HepG2 (cell line): ENCODE measurements around the gene CCSER2. TPM values are rescaled to one million over a fixed set of nuclear protein-coding genes. Genes with fewer than 3 reads are reported as not detected.
A peak's percentile ranks its signal among the peaks of the same experiment; 100 is the strongest.

Experiments used
- ATM ChIP-seq: fragments of 450-650 bp; IDR thresholded peaks from 2 replicates; pipeline ENCODE4 v1.7.1; 2017; ENCODE audit warnings: mild to moderate bottlenecking, borderline replicate concordance
- EHMT2 ChIP-seq: fragments of 200-600 bp; sonication (generic); IDR thresholded peaks from 2 replicates; pipeline ENCODE4 v1.7.0; 2017; ENCODE audit warnings: antibody characterized with exemption, low read depth, low read length, borderline replicate concordance
- MED1 ChIP-seq: sonication (generic); formaldehyde crosslinking; IDR thresholded peaks from 2 replicates; pipeline ENCODE4 v1.4.0; 2020; ENCODE audit warnings: missing genetic modification reagents
- MIER3 ChIP-seq: IDR thresholded peaks from 2 replicates; pipeline ENCODE4 v1.6.1; 2016; ENCODE audit warnings: missing compliant biosample characterization, borderline replicate concordance
- POLR2G ChIP-seq: fragments of 200-400 bp; formaldehyde crosslinking; IDR thresholded peaks from 2 replicates; pipeline ENCODE4 v1.6.1; 2018; ENCODE audit warnings: mild to moderate bottlenecking, low read depth, low read length, moderate library complexity
- SMARCE1 ChIP-seq: fragments of 450-650 bp; IDR thresholded peaks from 2 replicates; pipeline ENCODE4 v1.6.1; 2017; ENCODE audit warnings: borderline replicate concordance
- SRY ChIP-seq: sonication (generic); formaldehyde crosslinking; IDR thresholded peaks from 2 replicates; pipeline ENCODE4 v1.8.0; 2022; ENCODE audit warnings: mild to moderate bottlenecking, missing genetic modification reagents
- TEAD3 ChIP-seq: optimal IDR thresholded peaks from 2 replicates; pipeline ENCODE3; 2016; ENCODE audit warnings: borderline replicate concordance
- ZBTB38 ChIP-seq: sonication (generic); formaldehyde crosslinking; IDR thresholded peaks from 2 replicates; pipeline ENCODE4 v1.5.1; 2020; ENCODE audit warnings: mild to moderate bottlenecking, missing genetic modification reagents
- ZNF138 ChIP-seq: sonication (generic); formaldehyde crosslinking; IDR thresholded peaks from 2 replicates; pipeline ENCODE4 v1.5.0; 2020; ENCODE audit warnings: mild to moderate bottlenecking, low read depth, missing genetic modification reagents
- ZNF432 ChIP-seq: sonication (generic); formaldehyde crosslinking; IDR thresholded peaks from 2 replicates; pipeline ENCODE4 v1.5.0; 2020; ENCODE audit warnings: missing genetic modification reagents, mild to moderate bottlenecking, borderline replicate concordance
- ZNF607 ChIP-seq: sonication (generic); formaldehyde crosslinking; IDR thresholded peaks from 2 replicates; pipeline ENCODE4 v1.5.1; 2020; ENCODE audit warnings: missing genetic modification reagents, mild to moderate bottlenecking, borderline replicate concordance
- ZNF616 ChIP-seq: sonication (generic); formaldehyde crosslinking; IDR thresholded peaks from 2 replicates; pipeline ENCODE4 v1.5.0; 2020; ENCODE audit warnings: low read depth, mild to moderate bottlenecking, missing genetic modification reagents
- ZNF878 ChIP-seq: sonication (generic); formaldehyde crosslinking; IDR thresholded peaks from 2 replicates; pipeline ENCODE4 v1.8.1; 2023; ENCODE audit warnings: mild to moderate bottlenecking, missing genetic modification reagents, moderate library complexity
- polyA plus RNA-seq, 8 experiments: library from polyadenylated mRNA; depleted of rRNA in 3 of 8; stranded (reverse) in 7 of 8; unstranded in 1 of 8; fragments of >200 nt; fragmentation: Illumina TruSeq in 4 of 8; extraction: Trizol in 4 of 8; gene quantifications; 2 replicates each; pipeline versions ENCODE4 v1.2.1 to v1.2.3, GENCODE V29; 2011 to 2016; ENCODE audit warnings: low read depth in 4 of 8, missing spikeins in 1 of 8, mixed read lengths in 1 of 8; ENCODE audit not compliant: insufficient read depth in 1 of 8
- total RNA-seq, 5 experiments: library from RNA; depleted of rRNA; stranded (reverse); fragments of >200 nt; fragmentation: Illumina TruSeq; extraction: Trizol; gene quantifications; 2 replicates each; pipeline ENCODE4 v1.2.3, GENCODE V29; 2016; ENCODE audit warnings: low read depth in 1 of 5
- TF ChIP-seq, protein P1 (sequence below): IDR thresholded peaks from 2 replicates; pipeline ENCODE4 v1.6.1; 2016
- TF ChIP-seq, protein P2 (sequence below): sonication (generic); formaldehyde crosslinking; IDR thresholded peaks from 2 replicates; pipeline ENCODE4 v1.5.0; 2020; ENCODE audit warnings: mild to moderate bottlenecking, missing genetic modification reagents
- TF ChIP-seq, protein P3 (sequence below), 2 experiments: sonication (generic) in 1 of 2; formaldehyde crosslinking in 1 of 2; IDR thresholded peaks; 2 replicates each; pipeline versions ENCODE4 v1.4.0 to v1.6.1; 2018 to 2020; ENCODE audit warnings: missing genetic modification reagents in 2 of 2, borderline replicate concordance in 1 of 2, low read depth in 1 of 2, mild to moderate bottlenecking in 1 of 2, missing biosample characterization in 1 of 2
- TF ChIP-seq, protein P4 (sequence below): sonication (generic); formaldehyde crosslinking; IDR thresholded peaks from 2 replicates; pipeline ENCODE4 v1.5.0; 2020; ENCODE audit warnings: missing genetic modification reagents
- TF ChIP-seq, protein P5 (sequence below): sonication (generic); formaldehyde crosslinking; IDR thresholded peaks from 2 replicates; pipeline ENCODE4 v1.5.1; 2020; ENCODE audit warnings: missing genetic modification reagents, mild to moderate bottlenecking, borderline replicate concordance
- TF ChIP-seq, protein P6 (sequence below): sonication (generic); formaldehyde crosslinking; IDR thresholded peaks from 2 replicates; pipeline ENCODE4 v1.5.0; 2020; ENCODE audit warnings: missing genetic modification reagents

The CCSER2 gene
- total and polyA plus RNA-seq, 2 of the 13 experiments (the other 11 are each of a cell fraction or from before 2014, with no cell fraction given), result 13.3 to 17.2 TPM

DNA sequence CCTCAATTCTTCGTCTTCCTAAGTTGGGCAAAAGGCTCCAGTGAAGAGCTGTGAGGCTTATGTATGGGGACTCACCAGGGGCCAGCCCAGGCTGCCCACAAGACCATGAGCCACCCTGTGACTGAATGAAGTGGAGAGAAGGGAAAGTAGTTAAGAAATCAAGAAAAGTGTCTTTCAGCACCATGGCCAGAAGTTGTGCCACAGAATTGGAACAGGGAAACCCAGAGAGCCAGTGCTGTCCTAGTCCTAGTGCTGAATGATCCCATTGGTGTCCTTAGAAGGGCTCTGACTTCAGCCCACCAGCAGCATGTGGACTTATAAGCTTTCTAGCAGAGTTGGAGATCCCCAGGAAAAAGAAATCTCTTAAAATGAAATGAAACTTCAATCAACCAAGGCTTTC lies 37.0 kb upstream of the CCSER2 start (continued):
- TF ChIP-seq, protein P1, sequence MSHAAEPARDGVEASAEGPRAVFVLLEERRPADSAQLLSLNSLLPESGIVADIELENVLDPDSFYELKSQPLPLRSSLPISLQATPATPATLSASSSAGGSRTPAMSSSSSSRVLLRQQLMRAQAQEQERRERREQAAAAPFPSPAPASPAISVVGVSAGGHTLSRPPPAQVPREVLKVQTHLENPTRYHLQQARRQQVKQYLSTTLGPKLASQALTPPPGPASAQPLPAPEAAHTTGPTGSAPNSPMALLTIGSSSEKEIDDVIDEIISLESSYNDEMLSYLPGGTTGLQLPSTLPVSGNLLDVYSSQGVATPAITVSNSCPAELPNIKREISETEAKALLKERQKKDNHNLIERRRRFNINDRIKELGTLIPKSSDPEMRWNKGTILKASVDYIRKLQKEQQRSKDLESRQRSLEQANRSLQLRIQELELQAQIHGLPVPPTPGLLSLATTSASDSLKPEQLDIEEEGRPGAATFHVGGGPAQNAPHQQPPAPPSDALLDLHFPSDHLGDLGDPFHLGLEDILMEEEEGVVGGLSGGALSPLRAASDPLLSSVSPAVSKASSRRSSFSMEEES (CRISPR knock-in tag), result peak; percentile 80
- TF ChIP-seq ZBTB38 (CRISPR knock-in tag), result no peak
- peak; percentile 91; the same call in 1 of the 2 replicates for TF ChIP-seq EHMT2
- TF ChIP-seq, protein P2, sequence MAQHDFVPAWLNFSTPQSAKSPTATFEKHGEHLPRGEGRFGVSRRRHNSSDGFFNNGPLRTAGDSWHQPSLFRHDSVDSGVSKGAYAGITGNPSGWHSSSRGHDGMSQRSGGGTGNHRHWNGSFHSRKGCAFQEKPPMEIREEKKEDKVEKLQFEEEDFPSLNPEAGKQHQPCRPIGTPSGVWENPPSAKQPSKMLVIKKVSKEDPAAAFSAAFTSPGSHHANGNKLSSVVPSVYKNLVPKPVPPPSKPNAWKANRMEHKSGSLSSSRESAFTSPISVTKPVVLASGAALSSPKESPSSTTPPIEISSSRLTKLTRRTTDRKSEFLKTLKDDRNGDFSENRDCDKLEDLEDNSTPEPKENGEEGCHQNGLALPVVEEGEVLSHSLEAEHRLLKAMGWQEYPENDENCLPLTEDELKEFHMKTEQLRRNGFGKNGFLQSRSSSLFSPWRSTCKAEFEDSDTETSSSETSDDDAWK (CRISPR knock-in tag), result no peak
- TF ChIP-seq, protein P3, sequence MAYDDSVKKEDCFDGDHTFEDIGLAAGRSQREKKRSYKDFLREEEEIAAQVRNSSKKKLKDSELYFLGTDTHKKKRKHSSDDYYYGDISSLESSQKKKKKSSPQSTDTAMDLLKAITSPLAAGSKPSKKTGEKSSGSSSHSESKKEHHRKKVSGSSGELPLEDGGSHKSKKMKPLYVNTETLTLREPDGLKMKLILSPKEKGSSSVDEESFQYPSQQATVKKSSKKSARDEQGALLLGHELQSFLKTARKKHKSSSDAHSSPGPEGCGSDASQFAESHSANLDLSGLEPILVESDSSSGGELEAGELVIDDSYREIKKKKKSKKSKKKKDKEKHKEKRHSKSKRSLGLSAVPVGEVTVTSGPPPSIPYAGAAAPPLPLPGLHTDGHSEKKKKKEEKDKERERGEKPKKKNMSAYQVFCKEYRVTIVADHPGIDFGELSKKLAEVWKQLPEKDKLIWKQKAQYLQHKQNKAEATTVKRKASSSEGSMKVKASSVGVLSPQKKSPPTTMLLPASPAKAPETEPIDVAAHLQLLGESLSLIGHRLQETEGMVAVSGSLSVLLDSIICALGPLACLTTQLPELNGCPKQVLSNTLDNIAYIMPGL (CRISPR knock-in tag; IDR thresholded peaks at IDR 0.05; ENCODE audit: borderline replicate concordance in 1 of 2, low read depth in 1 of 2), result 0 out of 4 replicates have a peak, but pooled peaks of 1 of the 2 experiments have one; percentile 50
- TF ChIP-seq ZNF616 (CRISPR knock-in tag), result no peak
- peak; percentile 68; the same call in 1 of the 2 replicates for TF ChIP-seq MIER3 (CRISPR knock-in tag)
- TF ChIP-seq ZNF432 (CRISPR knock-in tag), result no peak
- TF ChIP-seq, protein P4, sequence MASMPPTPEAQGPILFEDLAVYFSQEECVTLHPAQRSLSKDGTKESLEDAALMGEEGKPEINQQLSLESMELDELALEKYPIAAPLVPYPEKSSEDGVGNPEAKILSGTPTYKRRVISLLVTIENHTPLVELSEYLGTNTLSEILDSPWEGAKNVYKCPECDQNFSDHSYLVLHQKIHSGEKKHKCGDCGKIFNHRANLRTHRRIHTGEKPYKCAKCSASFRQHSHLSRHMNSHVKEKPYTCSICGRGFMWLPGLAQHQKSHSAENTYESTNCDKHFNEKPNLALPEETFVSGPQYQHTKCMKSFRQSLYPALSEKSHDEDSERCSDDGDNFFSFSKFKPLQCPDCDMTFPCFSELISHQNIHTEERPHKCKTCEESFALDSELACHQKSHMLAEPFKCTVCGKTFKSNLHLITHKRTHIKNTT (CRISPR knock-in tag), result no peak
- no peak for TF ChIP-seq ATM
- peak; percentile 31 for TF ChIP-seq TEAD3
- TF ChIP-seq SMARCE1, result no peak
- TF ChIP-seq ZNF878 (CRISPR knock-in tag), result 0 out of 2 replicates have a peak, but pooled peaks have one; percentile 21
- TF ChIP-seq ZNF138, result no peak
- peak; percentile 45; the same call in 1 of the 2 replicates for TF ChIP-seq MED1
- TF ChIP-seq, protein P5, sequence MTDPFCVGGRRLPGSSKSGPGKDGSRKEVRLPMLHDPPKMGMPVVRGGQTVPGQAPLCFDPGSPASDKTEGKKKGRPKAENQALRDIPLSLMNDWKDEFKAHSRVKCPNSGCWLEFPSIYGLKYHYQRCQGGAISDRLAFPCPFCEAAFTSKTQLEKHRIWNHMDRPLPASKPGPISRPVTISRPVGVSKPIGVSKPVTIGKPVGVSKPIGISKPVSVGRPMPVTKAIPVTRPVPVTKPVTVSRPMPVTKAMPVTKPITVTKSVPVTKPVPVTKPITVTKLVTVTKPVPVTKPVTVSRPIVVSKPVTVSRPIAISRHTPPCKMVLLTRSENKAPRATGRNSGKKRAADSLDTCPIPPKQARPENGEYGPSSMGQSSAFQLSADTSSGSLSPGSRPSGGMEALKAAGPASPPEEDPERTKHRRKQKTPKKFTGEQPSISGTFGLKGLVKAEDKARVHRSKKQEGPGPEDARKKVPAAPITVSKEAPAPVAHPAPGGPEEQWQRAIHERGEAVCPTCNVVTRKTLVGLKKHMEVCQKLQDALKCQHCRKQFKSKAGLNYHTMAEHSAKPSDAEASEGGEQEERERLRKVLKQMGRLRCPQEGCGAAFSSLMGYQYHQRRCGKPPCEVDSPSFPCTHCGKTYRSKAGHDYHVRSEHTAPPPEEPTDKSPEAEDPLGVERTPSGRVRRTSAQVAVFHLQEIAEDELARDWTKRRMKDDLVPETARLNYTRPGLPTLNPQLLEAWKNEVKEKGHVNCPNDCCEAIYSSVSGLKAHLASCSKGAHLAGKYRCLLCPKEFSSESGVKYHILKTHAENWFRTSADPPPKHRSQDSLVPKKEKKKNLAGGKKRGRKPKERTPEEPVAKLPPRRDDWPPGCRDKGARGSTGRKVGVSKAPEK (CRISPR knock-in tag), result no peak
- 0 out of 2 replicates have a peak, but pooled peaks have one; percentile 38 for TF ChIP-seq SRY (CRISPR knock-in tag)
- TF ChIP-seq, protein P6, sequence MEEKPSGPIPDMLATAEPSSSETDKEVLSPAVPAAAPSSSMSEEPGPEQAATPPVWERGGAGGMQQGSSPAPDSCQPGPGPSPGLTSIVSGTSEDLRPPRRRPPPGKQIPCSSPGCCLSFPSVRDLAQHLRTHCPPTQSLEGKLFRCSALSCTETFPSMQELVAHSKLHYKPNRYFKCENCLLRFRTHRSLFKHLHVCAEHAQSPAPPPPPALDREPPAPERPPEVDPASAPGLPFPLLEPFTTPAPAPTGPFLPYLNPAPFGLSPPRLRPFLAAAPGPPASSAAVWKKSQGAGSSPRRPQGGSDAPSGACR (CRISPR knock-in tag), result 0 out of 2 replicates have a peak, but pooled peaks have one; percentile 36
- no peak for TF ChIP-seq POLR2G
- 0 out of 2 replicates have a peak, but pooled peaks have one; percentile 55 for TF ChIP-seq ZNF607 (CRISPR knock-in tag)
